ENCODE data around the gene JARID2. TPM values are rescaled to one million over a fixed set of nuclear protein-coding genes. Genes with fewer than 3 reads are reported as not detected.

JARID2 gene
- total RNA-seq, 6 experiments from 2014 or later = 2.5 to 3.9 (median 3.0) TPM

DNA sequence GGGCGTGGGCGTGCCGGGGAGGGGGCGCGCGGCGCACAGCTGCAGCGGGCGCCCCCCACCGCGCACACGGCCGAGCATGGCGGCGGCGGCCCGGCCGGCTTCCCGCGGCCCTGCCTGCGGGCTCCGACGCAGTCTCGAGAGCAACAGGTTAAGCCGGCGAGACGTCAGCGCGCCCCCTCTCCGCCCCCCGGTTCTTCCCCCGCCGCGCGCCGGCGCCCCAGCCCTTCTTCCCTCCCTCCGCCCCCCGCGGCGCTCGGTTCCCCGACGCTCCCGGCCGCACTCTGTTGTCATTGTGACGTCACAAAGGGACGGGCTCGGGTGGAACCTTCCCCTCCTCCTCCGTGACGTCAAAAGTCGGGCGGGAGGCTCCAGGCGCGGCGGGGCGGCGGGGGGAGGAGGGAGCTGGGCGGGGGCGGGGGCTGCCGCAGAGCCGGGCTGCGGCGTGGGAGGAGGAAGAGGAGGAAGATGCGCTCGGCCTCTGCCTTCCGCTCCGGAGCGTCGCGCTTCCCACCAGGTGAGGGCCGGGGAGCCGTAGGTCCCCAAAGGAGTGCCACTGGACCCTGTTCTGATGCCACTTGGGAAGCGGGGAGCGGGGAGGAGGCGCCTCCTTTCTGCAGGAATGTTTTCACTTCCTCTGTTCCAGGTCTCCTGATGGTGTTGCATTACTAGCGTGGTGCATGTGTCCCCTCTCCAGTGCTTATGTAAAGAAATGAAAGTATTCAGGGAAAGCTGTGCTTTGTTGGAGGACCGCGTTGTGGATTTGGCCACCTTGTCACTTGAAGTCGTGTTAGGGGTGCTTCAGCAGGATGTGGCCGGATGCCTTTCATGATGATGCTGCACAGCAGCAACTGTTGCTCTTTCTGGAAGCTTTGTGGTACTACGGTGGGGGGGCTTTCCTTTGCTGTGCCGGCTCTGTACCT, 2.8 kb downstream of the JARID2 start:
- H3K27me3 ChIP-seq = no peaks in the 10 kb centered on the region
- peak overlapping the region; percentile 79 to 84 (median 81) for H3K4me3 ChIP-seq
- H3K4me1 ChIP-seq = peaks cover 0 to 8% (median 0%) of the 10 kb centered on the region in 4 donors
- intact Hi-C loops (cut with DNase I) = no loop called here
- H3K9me3 ChIP-seq = no peaks in the 10 kb centered on the region
- 0% methylated on average over 10 of the region's 83 CpGs for WGBS (ENCODE audit: insufficient coverage, low coverage, low lambda C conversion rate, missing lambda C conversion rate)
- peak; percentile 96 to 98 (median 97) for DNase-seq
- peak overlapping the region; percentile 80 to 91 (median 90) for H3K27ac ChIP-seq
- peak; percentile 50 to 64 (median 54) for ATAC-seq
- no peaks in the 10 kb centered on the region for H3K36me3 ChIP-seq
- TF ChIP-seq POLR2A (IDR thresholded peaks at IDR 0.05) = no peak
- TF ChIP-seq, protein P1, sequence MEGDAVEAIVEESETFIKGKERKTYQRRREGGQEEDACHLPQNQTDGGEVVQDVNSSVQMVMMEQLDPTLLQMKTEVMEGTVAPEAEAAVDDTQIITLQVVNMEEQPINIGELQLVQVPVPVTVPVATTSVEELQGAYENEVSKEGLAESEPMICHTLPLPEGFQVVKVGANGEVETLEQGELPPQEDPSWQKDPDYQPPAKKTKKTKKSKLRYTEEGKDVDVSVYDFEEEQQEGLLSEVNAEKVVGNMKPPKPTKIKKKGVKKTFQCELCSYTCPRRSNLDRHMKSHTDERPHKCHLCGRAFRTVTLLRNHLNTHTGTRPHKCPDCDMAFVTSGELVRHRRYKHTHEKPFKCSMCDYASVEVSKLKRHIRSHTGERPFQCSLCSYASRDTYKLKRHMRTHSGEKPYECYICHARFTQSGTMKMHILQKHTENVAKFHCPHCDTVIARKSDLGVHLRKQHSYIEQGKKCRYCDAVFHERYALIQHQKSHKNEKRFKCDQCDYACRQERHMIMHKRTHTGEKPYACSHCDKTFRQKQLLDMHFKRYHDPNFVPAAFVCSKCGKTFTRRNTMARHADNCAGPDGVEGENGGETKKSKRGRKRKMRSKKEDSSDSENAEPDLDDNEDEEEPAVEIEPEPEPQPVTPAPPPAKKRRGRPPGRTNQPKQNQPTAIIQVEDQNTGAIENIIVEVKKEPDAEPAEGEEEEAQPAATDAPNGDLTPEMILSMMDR (IDR thresholded peaks at IDR 0.05) = peak in 1 of 4 donors; percentile 12

DNA sequence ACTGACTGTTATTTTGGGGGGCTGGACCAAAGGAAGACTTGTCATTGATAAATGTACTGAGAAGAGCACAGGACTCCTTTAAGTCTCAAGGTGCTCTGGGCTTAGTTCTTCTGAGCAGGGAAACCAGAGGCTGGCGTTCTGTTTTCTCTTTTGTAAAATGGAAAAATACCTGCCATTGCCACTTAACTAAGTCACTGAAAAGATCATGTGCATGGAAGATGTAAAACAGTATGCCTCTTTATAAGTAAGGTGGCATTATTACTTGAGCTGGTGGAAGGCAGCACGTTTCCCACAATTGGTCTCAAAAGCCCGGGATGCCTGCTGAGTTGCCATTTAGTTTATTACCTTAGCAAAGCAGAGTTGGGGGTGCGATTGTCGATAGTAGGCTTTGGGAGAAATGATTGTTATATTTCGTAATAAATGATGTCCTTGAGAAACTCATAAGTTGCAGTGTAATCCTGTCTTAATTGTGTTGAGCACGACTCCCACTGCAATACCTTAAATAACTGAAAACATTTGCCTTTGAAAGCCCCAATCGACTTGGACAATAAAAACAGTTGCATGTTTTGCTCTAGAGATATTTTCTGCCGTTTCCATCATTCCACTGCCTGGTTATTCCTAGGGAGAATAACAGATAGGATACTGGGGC, 3.6 kb downstream of the JARID2 start:
- Histone ChIP-seq H3K4me1 (peaks cover 0 to 8% (median 0%) of the 10 kb centered on the region in 4 donors), H3K36me3 (no peaks in the 10 kb centered on the region), H3K4me3 (peak overlapping the region; percentile 79 to 84 (median 81)), H3K27me3 (no peaks in the 10 kb centered on the region), H3K9me3 (no peaks in the 10 kb centered on the region), H3K27ac (peak overlapping the region; percentile 80 to 91 (median 90))
- intact Hi-C loops (cut with DNase I) = no loop called here
- TF ChIP-seq, protein P1 (IDR thresholded peaks at IDR 0.05) = no peak
- no peak for TF ChIP-seq POLR2A (IDR thresholded peaks at IDR 0.05)
- ATAC-seq = no peak
- WGBS (ENCODE audit: insufficient coverage, low coverage, low lambda C conversion rate, missing lambda C conversion rate) = 22% methylated on average over 9 of the region's 9 CpGs
- DNase-seq = no peak

DNA sequence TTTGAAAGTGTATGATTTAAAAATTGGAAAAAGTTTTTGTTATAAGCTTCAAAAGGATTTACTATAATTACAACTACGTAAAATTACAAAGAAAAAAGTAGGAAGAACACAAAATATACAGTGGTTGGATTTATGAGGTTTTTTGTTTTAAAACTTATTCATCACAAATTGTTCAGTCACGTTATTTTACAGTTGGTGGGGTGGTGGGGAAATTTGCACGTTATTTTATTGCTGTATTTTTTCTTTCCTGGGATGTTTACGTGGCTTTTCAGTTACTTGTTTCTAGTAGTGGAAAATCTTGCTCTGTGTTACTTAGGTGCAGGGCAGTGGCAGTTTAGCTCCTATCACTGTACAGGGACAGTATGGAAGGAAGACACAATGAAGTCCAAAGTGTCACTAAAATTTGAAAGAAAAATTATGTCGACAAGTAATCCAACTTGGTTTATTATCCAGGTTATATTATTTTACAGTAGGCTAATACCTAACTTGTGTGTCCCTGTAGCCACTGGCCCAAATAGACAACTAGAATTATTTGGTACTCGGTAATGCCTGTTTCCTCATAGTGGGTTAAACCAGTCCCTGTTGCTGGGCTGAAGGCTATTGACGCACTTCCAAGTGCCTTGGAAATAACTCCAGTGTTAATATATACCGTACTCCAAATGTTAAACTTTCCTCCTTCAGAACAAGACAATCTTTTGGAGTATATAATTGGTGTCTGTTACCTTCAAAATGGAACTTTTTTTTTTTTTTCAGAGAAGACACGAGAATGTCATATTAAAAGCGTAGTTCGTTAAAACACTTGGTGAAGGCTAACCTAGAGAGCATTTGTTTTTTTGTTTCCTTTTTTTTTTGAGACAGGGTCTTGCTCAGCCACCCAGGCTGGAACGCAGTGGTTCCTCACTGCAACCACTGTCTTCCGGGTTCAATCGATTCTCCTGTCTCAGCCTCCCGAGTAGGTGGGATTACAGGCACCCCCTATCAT, 4.6 kb downstream of the JARID2 start:
- no peak for DNase-seq
- Histone ChIP-seq H3K27me3 (no peaks in the 10 kb centered on the region), H3K36me3 (no peaks in the 10 kb centered on the region), H3K9me3 (no peaks in the 10 kb centered on the region), H3K4me1 (peaks cover 0 to 9% (median 0%) of the 10 kb centered on the region in 4 donors), H3K4me3 (no peak overlapping the region), H3K27ac (no peak overlapping the region)
- TF ChIP-seq, protein P1 (IDR thresholded peaks at IDR 0.05) = no peak
- WGBS (ENCODE audit: insufficient coverage, low coverage, low lambda C conversion rate, missing lambda C conversion rate) = 79% methylated on average over 15 of the region's 15 CpGs
- ATAC-seq = no peak
- intact Hi-C loops (cut with DNase I) = no loop called here

DNA sequence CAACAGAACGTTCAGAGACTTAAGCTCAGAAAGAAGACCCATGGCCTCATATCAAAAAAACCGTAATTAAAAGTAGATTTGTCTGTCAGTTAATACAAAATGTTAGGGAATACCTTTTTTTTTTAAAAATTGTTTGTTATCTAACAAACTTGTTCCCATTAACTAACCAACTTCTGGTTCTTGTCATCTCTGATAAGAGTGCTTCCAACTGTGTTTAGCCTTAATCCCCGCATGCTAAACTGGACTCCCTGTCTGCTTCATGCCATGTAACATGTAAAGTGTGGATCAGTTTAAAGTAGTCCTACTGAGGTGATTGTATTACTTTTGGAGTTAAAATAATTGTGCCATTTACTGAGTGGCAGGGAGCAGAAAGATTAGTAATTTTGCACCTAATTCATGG, 6.3 kb downstream of the JARID2 start:
- Histone ChIP-seq H3K27ac (no peak overlapping the region), H3K4me1 (peaks cover 0 to 18% (median 6%) of the 10 kb centered on the region in 4 donors), H3K9me3 (no peaks in the 10 kb centered on the region), H3K36me3 (no peaks in the 10 kb centered on the region), H3K27me3 (no peaks in the 10 kb centered on the region), H3K4me3 (no peak overlapping the region)
- TF ChIP-seq POLR2A (IDR thresholded peaks at IDR 0.05) = no peak
- TF ChIP-seq, protein P1 (IDR thresholded peaks at IDR 0.05) = no peak
- 39% methylated on average over 3 of the region's 3 CpGs for WGBS (ENCODE audit: insufficient coverage, low coverage, low lambda C conversion rate, missing lambda C conversion rate)
- intact Hi-C loops (cut with DNase I) = no loop called here
- DNase-seq = no peak
- ATAC-seq = no peak
